Iris pigment epithelial cell (primary cell): Measurements from ENCODE around the gene HOXD9.

Experiments used
- DNase-seq: peaks from one replicate; pipeline ENCODE4 v3.0.0-alpha.2; 2011; ENCODE audit warnings: low read depth

Gene HOXD9

GRCh38 chr2:176165370-176166050, 43.0 kb downstream of the HOXD9 start:
- DNase-seq: no peak

GRCh38 chr2:176166272-176166671, 43.8 kb downstream of the HOXD9 start:
- DNase-seq: no peak

- no peak for DNase-seq
Measured at GRCh38 chr2:176167398-176167797, 44.9 kb downstream of the HOXD9 start.

GRCh38 chr2:176169181-176169580, 46.7 kb downstream of the HOXD9 start:
- DNase-seq: no peak

- DNase-seq: no peak
Measured at GRCh38 chr2:176169711-176170110, 47.2 kb downstream of the HOXD9 start.

GRCh38 chr2:176170602-176171305, 48.2 kb downstream of the HOXD9 start:
- DNase-seq: no peak

GRCh38 chr2:176171351-176172006, 49.0 kb downstream of the HOXD9 start:
- DNase-seq: no peak

GRCh38 chr2:176172007-176172894, 49.7 kb downstream of the HOXD9 start:
- no peak for DNase-seq

GRCh38 chr2:176172895-176173566, 50.5 kb downstream of the HOXD9 start:
- DNase-seq: no peak

GRCh38 chr2:176173567-176174381, 51.3 kb downstream of the HOXD9 start:
- DNase-seq: no peak

- DNase-seq: no peak
Measured at GRCh38 chr2:176174382-176174823, 51.9 kb downstream of the HOXD9 start.
